NCI-H1930 (cell line): Measurements from ENCODE around the gene ENTPD6.
A peak's percentile ranks its signal among the peaks of the same experiment; 100 is the strongest.
"Not testable (repeated sequence)": the region's sequence is repeated elsewhere in the genome, so short reads cannot be mapped to it uniquely, and the experiment has no call there.

ENCODE experiments used
- DNase-seq, 2 experiments: peaks; one replicate each; lab custom pipeline; 2025; lab: John Stamatoyannopoulos, UW

Gene ENTPD6

GRCh38 chr20:25195014-25195961, at the start of gene ENTPD6:
Gene ENTPD6 (plus strand): TSS chr20:25195712. CDS start chr20:25206537, 10,825 bp downstream.
- DNase-seq, result peak; percentile 82 to 93

- DNase-seq, result no peak
Measured at GRCh38 chr20:25146976-25147375, 48.5 kb upstream of the ENTPD6 start.

- no peak for DNase-seq
Measured at GRCh38 chr20:25147716-25148115, 47.8 kb upstream of the ENTPD6 start.

- no peak for DNase-seq
Measured at GRCh38 chr20:25148181-25148981, 47.1 kb upstream of the ENTPD6 start.

- DNase-seq, result no peak
Measured at GRCh38 chr20:25148982-25149846, 46.3 kb upstream of the ENTPD6 start.

- DNase-seq, result no peak
Measured at GRCh38 chr20:25150016-25150415, 45.5 kb upstream of the ENTPD6 start.

GRCh38 chr20:25158043-25158442, 37.5 kb upstream of the ENTPD6 start:
- no peak for DNase-seq

GRCh38 chr20:25160467-25160866, 35.0 kb upstream of the ENTPD6 start:
- no peak for DNase-seq

- no peak for DNase-seq
Measured at GRCh38 chr20:25160897-25161296, 34.6 kb upstream of the ENTPD6 start.

- no peak for DNase-seq
Measured at GRCh38 chr20:25165128-25165527, 30.4 kb upstream of the ENTPD6 start.

- DNase-seq, result not testable (repeated sequence)
Measured at GRCh38 chr20:25166105-25166782, 29.3 kb upstream of the ENTPD6 start.

- DNase-seq, result no peak
Measured at GRCh38 chr20:25173321-25173720, 22.2 kb upstream of the ENTPD6 start.

GRCh38 chr20:25173886-25174308, 21.6 kb upstream of the ENTPD6 start:
- no peak for DNase-seq

GRCh38 chr20:25176184-25176583, 19.3 kb upstream of the ENTPD6 start:
- no peak for DNase-seq

GRCh38 chr20:25177890-25178321, 17.6 kb upstream of the ENTPD6 start:
- no peak for DNase-seq

- DNase-seq, result peak in 1 of 2 experiments; percentile 30
Measured at GRCh38 chr20:25178563-25179438, 16.7 kb upstream of the ENTPD6 start.

GRCh38 chr20:25179439-25180089, 15.9 kb upstream of the ENTPD6 start:
- DNase-seq, result no peak

GRCh38 chr20:25184391-25184790, 11.1 kb upstream of the ENTPD6 start:
- DNase-seq, result not testable (repeated sequence)

- DNase-seq, result no peak
Measured at GRCh38 chr20:25187220-25187619, 8.3 kb upstream of the ENTPD6 start.

GRCh38 chr20:25187635-25188034, 7.9 kb upstream of the ENTPD6 start:
- no peak for DNase-seq
